ENCODE data around the gene PHACTR1.

PHACTR1 gene

GRCh38 chr6:13263669-13264068 lies 547.1 kb downstream of the PHACTR1 start:
- WGBS, result 92% methylated on average over 5 of the region's 6 CpGs

DNA sequence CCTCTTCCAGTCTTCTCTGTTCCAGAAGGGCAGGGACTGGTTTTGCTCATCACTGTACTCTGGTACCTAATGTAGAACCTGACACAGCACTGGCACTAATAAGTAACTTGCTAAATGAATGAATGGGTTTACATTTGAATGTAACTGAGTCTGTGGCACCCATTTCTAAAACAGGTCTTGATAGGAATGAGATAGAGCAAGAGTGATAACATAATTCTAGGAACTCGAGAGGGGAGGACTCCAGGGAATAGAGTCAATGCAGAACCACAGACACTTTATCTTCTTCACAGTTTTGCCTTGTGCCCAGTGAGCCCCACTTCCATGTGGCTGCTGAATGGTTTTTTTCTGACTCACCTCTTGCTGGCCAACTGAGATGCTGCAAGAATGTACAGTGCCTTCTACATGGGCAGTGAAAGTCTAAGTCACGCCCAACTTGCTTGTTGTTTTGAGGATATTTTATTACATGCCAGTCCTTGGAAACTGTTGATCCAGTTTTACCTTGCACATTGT lies 550.6 kb downstream of the PHACTR1 start:
- Histone ChIP-seq H2AK5ac (ENCODE audit: low read length, severe bottlenecking) (no peak overlapping the region), H4K8ac (ENCODE audit: low read length) (no peak overlapping the region), H2BK15ac (ENCODE audit: low read depth, poor library complexity, severe bottlenecking) (no peak overlapping the region), H2AFZ (ENCODE audit: low read depth, low read length) (no peak overlapping the region), H2BK120ac (ENCODE audit: low read depth, low read length) (no peak overlapping the region), H4K91ac (ENCODE audit: low read length) (no peak overlapping the region), H3K18ac (ENCODE audit: low read depth in 1 of 2, low read length in 2 of 2) (no peak overlapping the region), H3K9me3 (ENCODE audit: control insufficient read depth, low read length) (no peaks in the 10 kb centered on the region), H3K27ac (ENCODE audit: low read length, poor library complexity, severe bottlenecking) (no peak overlapping the region), H3K79me1 (replicated peaks; ENCODE audit: low read length, poor library complexity, severe bottlenecking) (no peaks in the 10 kb centered on the region), H3K27me3 (ENCODE audit: control insufficient read depth in 1 of 2, insufficient read depth in 1 of 2, low read length in 2 of 2) (no peaks in the 10 kb centered on the region), H3K9ac (ENCODE audit: low read length) (no peak overlapping the region), H3K4ac (ENCODE audit: low read depth in 1 of 2, low read length in 2 of 2) (no peak overlapping the region), H3K4me2 (ENCODE audit: low read length, poor library complexity, severe bottlenecking) (no peak overlapping the region), H2BK5ac (ENCODE audit: low read depth, low read length, poor library complexity, severe bottlenecking) (no peak overlapping the region), H3K4me1 (ENCODE audit: control insufficient read depth, insufficient read depth, low read depth, low read length) (peaks cover 6% of the 10 kb centered on the region), H3K36me3 (ENCODE audit: control insufficient read depth in 1 of 2, insufficient read depth in 2 of 2, low read depth in 1 of 2, low read length in 2 of 2) (no peaks in the 10 kb centered on the region), H3K23ac (ENCODE audit: low read length in 2 of 2) (no peak overlapping the region), H3K4me3 (ENCODE audit: insufficient read depth in 1 of 2, low read depth in 1 of 2, low read length in 2 of 2) (no peak overlapping the region), H3K14ac (ENCODE audit: low read length in 2 of 2) (no peak overlapping the region), H2BK12ac (ENCODE audit: low read length in 2 of 2) (no peak overlapping the region)
- no peak for DNase-seq
- WGBS, result 89% methylated on average over 2 of the region's 2 CpGs

More at GRCh38 chr6:13263669-13264068, 547.1 kb downstream of the PHACTR1 start:
- H2AFZ ChIP-seq (ENCODE audit: low read depth, low read length), result no peak overlapping the region
- no peaks in the 10 kb centered on the region for H3K27me3 ChIP-seq (ENCODE audit: control insufficient read depth in 1 of 2, insufficient read depth in 1 of 2, low read length in 2 of 2)
- no peak overlapping the region for H3K18ac ChIP-seq (ENCODE audit: low read depth in 1 of 2, low read length in 2 of 2)
- no peak overlapping the region for H2BK5ac ChIP-seq (ENCODE audit: low read depth, low read length, poor library complexity, severe bottlenecking)
- H3K9me3 ChIP-seq (ENCODE audit: control insufficient read depth, low read length), result no peaks in the 10 kb centered on the region
- H4K8ac ChIP-seq (ENCODE audit: low read length), result no peak overlapping the region
- no peak overlapping the region for H2BK120ac ChIP-seq (ENCODE audit: low read depth, low read length)
- no peak overlapping the region for H3K4ac ChIP-seq (ENCODE audit: low read depth in 1 of 2, low read length in 2 of 2)
- no peak for DNase-seq
- H3K9ac ChIP-seq (ENCODE audit: low read length), result no peak overlapping the region
- H2BK15ac ChIP-seq (ENCODE audit: low read depth, poor library complexity, severe bottlenecking), result no peak overlapping the region
- no peak overlapping the region for H3K14ac ChIP-seq (ENCODE audit: low read length in 2 of 2)
- H3K23ac ChIP-seq (ENCODE audit: low read length in 2 of 2), result no peak overlapping the region
- no peak overlapping the region for H3K27ac ChIP-seq (ENCODE audit: low read length, poor library complexity, severe bottlenecking)
- no peak overlapping the region for H3K4me3 ChIP-seq (ENCODE audit: insufficient read depth in 1 of 2, low read depth in 1 of 2, low read length in 2 of 2)
- H2AK5ac ChIP-seq (ENCODE audit: low read length, severe bottlenecking), result no peak overlapping the region
- H4K91ac ChIP-seq (ENCODE audit: low read length), result no peak overlapping the region
- peaks cover 8% of the 10 kb centered on the region for H3K4me1 ChIP-seq (ENCODE audit: control insufficient read depth, insufficient read depth, low read depth, low read length)
- no peaks in the 10 kb centered on the region for H3K79me1 ChIP-seq (replicated peaks; ENCODE audit: low read length, poor library complexity, severe bottlenecking)
- no peaks in the 10 kb centered on the region for H3K36me3 ChIP-seq (ENCODE audit: control insufficient read depth in 1 of 2, insufficient read depth in 2 of 2, low read depth in 1 of 2, low read length in 2 of 2)
- no peak overlapping the region for H3K4me2 ChIP-seq (ENCODE audit: low read length, poor library complexity, severe bottlenecking)
- H2BK12ac ChIP-seq (ENCODE audit: low read length in 2 of 2), result no peak overlapping the region

GRCh38 chr6:13268913-13269518 lies 552.4 kb downstream of the PHACTR1 start:
- Histone ChIP-seq H2BK12ac (ENCODE audit: low read length in 2 of 2) (no peak overlapping the region), H3K9me3 (ENCODE audit: control insufficient read depth, low read length) (no peaks in the 10 kb centered on the region), H3K4me3 (ENCODE audit: insufficient read depth in 1 of 2, low read depth in 1 of 2, low read length in 2 of 2) (no peak overlapping the region), H3K27ac (ENCODE audit: low read length, poor library complexity, severe bottlenecking) (no peak overlapping the region), H2BK15ac (ENCODE audit: low read depth, poor library complexity, severe bottlenecking) (no peak overlapping the region), H3K4ac (ENCODE audit: low read depth in 1 of 2, low read length in 2 of 2) (no peak overlapping the region), H2BK120ac (ENCODE audit: low read depth, low read length) (no peak overlapping the region), H2AK5ac (ENCODE audit: low read length, severe bottlenecking) (no peak overlapping the region), H3K27me3 (ENCODE audit: control insufficient read depth in 1 of 2, insufficient read depth in 1 of 2, low read length in 2 of 2) (no peaks in the 10 kb centered on the region), H4K8ac (ENCODE audit: low read length) (no peak overlapping the region), H3K18ac (ENCODE audit: low read depth in 1 of 2, low read length in 2 of 2) (no peak overlapping the region), H2BK5ac (ENCODE audit: low read depth, low read length, poor library complexity, severe bottlenecking) (no peak overlapping the region), H2AFZ (ENCODE audit: low read depth, low read length) (no peak overlapping the region), H3K23ac (ENCODE audit: low read length in 2 of 2) (no peak overlapping the region), H3K36me3 (ENCODE audit: control insufficient read depth in 1 of 2, insufficient read depth in 2 of 2, low read depth in 1 of 2, low read length in 2 of 2) (no peaks in the 10 kb centered on the region), H3K14ac (ENCODE audit: low read length in 2 of 2) (no peak overlapping the region), H3K4me1 (ENCODE audit: control insufficient read depth, insufficient read depth, low read depth, low read length) (peaks cover 6% of the 10 kb centered on the region), H3K4me2 (ENCODE audit: low read length, poor library complexity, severe bottlenecking) (no peak overlapping the region), H3K79me1 (replicated peaks; ENCODE audit: low read length, poor library complexity, severe bottlenecking) (no peaks in the 10 kb centered on the region), H4K91ac (ENCODE audit: low read length) (no peak overlapping the region), H3K9ac (ENCODE audit: low read length) (no peak overlapping the region)
- 58% methylated on average over 5 of the region's 8 CpGs for whole genome bisulfite sequencing
- DNase-seq, result peak; percentile 58

GRCh38 chr6:13272131-13273046 lies 555.8 kb downstream of the PHACTR1 start:
- H2AK5ac ChIP-seq (ENCODE audit: low read length, severe bottlenecking), result no peak overlapping the region
- H2BK5ac ChIP-seq (ENCODE audit: low read depth, low read length, poor library complexity, severe bottlenecking), result no peak overlapping the region
- H3K9me3 ChIP-seq (ENCODE audit: control insufficient read depth, low read length), result no peaks in the 10 kb centered on the region
- H2AFZ ChIP-seq (ENCODE audit: low read depth, low read length), result no peak overlapping the region
- H3K4me1 ChIP-seq (ENCODE audit: control insufficient read depth, insufficient read depth, low read depth, low read length), result peaks cover 6% of the 10 kb centered on the region
- H3K4ac ChIP-seq (ENCODE audit: low read depth in 1 of 2, low read length in 2 of 2), result no peak overlapping the region
- H3K36me3 ChIP-seq (ENCODE audit: control insufficient read depth in 1 of 2, insufficient read depth in 2 of 2, low read depth in 1 of 2, low read length in 2 of 2), result no peaks in the 10 kb centered on the region
- no peak overlapping the region for H3K9ac ChIP-seq (ENCODE audit: low read length)
- H3K14ac ChIP-seq (ENCODE audit: low read length in 2 of 2), result no peak overlapping the region
- H3K27ac ChIP-seq (ENCODE audit: low read length, poor library complexity, severe bottlenecking), result no peak overlapping the region
- no peak overlapping the region for H3K18ac ChIP-seq (ENCODE audit: low read depth in 1 of 2, low read length in 2 of 2)
- no peak overlapping the region for H2BK120ac ChIP-seq (ENCODE audit: low read depth, low read length)
- no peak overlapping the region for H3K23ac ChIP-seq (ENCODE audit: low read length in 2 of 2)
- WGBS, result 92% methylated on average over 24 of the region's 24 CpGs
- H3K79me1 ChIP-seq (replicated peaks; ENCODE audit: low read length, poor library complexity, severe bottlenecking), result no peaks in the 10 kb centered on the region
- H3K4me2 ChIP-seq (ENCODE audit: low read length, poor library complexity, severe bottlenecking), result no peak overlapping the region
- no peak overlapping the region for H3K4me3 ChIP-seq (ENCODE audit: insufficient read depth in 1 of 2, low read depth in 1 of 2, low read length in 2 of 2)
- no peak overlapping the region for H4K91ac ChIP-seq (ENCODE audit: low read length)
- no peaks in the 10 kb centered on the region for H3K27me3 ChIP-seq (ENCODE audit: control insufficient read depth in 1 of 2, insufficient read depth in 1 of 2, low read length in 2 of 2)
- no peak overlapping the region for H2BK12ac ChIP-seq (ENCODE audit: low read length in 2 of 2)
- H4K8ac ChIP-seq (ENCODE audit: low read length), result no peak overlapping the region
- DNase-seq, result no peak
- no peak overlapping the region for H2BK15ac ChIP-seq (ENCODE audit: low read depth, poor library complexity, severe bottlenecking)

Data from mesenchymal stem cell (in vitro differentiated cells and primary cell).